ENCODE data around the gene RNF126. TPM values are rescaled to one million over a fixed set of nuclear protein-coding genes. Genes with fewer than 3 reads are reported as not detected.
"Not testable (repeated sequence)": the region's sequence is repeated elsewhere in the genome, so short reads cannot be mapped to it uniquely, and the experiment has no call there.

The RNF126 gene
- total and polyA plus RNA-seq, 2 experiments from 2014 or later: 42.7 to 89.6 TPM

DNA sequence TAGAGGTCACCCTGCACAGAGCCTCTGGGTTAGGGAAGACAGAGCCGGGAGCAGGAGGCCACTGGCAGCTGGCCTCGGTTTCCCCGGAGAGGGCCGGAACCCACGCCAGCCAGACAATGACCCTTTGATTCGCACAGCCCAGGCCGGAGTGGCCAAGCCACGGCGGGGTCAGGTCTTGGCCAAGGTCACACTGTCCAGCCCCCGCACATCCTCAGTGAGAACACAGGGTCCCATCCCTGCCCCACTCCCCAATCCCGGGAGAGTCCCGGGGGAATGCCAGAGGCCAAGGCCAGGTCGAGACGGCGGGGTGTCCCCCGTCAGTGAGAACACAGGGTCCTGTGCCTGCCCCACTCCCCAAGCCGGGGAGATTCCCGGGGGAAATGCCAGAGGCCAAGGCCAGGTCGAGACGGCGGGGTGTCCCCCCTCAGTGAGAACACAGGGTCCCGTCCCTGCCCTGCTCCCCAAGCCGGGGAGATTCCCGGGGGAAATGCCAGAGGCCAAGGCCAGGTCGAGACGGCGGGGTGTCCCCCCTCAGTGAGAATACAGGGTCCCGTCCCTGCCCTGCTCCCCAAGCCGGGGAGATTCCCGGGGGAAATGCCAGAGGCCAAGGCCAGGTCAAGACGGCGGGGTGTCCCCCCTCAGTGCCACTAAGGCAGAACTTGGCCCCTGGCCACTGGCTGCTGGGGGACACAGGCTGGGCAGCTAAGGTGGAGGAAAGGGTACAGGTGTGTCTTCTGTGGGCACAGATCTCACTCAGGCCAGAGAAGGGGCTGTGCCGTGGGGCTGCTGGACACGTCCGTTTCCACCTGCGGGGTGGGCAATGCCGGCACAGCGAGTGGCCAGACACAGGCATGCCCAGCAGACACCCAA is 11.5 kb upstream of the RNF126 start:
- WGBS (ENCODE audit: low lambda C conversion rate, missing lambda C conversion rate): 88% methylated on average over 27 of the region's 38 CpGs
- H3K9me2 ChIP-seq (replicated peaks; ENCODE audit: insufficient read depth): no peaks in the 10 kb centered on the region
- H3K27me3 ChIP-seq: no peaks in the 10 kb centered on the region
- no peak overlapping the region for H3K4me2 ChIP-seq
- H3K27ac ChIP-seq: peak overlapping the region; percentile 99
- no peaks in the 10 kb centered on the region for H3K9me3 ChIP-seq (ENCODE audit: low read depth)
- H3K4me3 ChIP-seq: no peak overlapping the region
- no peaks in the 10 kb centered on the region for H3K36me3 ChIP-seq (replicated peaks; ENCODE audit: insufficient read depth, low read depth)
- peaks cover 36% of the 10 kb centered on the region for H3K4me1 ChIP-seq (ENCODE audit: insufficient read depth)
- DNase-seq (ENCODE audit: low spot score): peak; percentile 8
- peaks cover 24% of the 10 kb centered on the region for H3K79me2 ChIP-seq
- TF ChIP-seq EZH2phosphoT487 (IDR thresholded peaks at IDR 0.05; ENCODE audit: low read depth, severe bottlenecking, unreplicated experiment): no peak
- TF ChIP-seq, protein P1, sequence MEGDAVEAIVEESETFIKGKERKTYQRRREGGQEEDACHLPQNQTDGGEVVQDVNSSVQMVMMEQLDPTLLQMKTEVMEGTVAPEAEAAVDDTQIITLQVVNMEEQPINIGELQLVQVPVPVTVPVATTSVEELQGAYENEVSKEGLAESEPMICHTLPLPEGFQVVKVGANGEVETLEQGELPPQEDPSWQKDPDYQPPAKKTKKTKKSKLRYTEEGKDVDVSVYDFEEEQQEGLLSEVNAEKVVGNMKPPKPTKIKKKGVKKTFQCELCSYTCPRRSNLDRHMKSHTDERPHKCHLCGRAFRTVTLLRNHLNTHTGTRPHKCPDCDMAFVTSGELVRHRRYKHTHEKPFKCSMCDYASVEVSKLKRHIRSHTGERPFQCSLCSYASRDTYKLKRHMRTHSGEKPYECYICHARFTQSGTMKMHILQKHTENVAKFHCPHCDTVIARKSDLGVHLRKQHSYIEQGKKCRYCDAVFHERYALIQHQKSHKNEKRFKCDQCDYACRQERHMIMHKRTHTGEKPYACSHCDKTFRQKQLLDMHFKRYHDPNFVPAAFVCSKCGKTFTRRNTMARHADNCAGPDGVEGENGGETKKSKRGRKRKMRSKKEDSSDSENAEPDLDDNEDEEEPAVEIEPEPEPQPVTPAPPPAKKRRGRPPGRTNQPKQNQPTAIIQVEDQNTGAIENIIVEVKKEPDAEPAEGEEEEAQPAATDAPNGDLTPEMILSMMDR (IDR thresholded peaks at IDR 0.05; ENCODE audit: poor library complexity): no peak
- no peak for TF ChIP-seq EZH2 (IDR thresholded peaks at IDR 0.05; ENCODE audit: borderline replicate concordance)
- no peak overlapping the region for H2AFZ ChIP-seq
- no peaks in the 10 kb centered on the region for H4K20me1 ChIP-seq (ENCODE audit: insufficient read depth, poor library complexity, severe bottlenecking)

DNA sequence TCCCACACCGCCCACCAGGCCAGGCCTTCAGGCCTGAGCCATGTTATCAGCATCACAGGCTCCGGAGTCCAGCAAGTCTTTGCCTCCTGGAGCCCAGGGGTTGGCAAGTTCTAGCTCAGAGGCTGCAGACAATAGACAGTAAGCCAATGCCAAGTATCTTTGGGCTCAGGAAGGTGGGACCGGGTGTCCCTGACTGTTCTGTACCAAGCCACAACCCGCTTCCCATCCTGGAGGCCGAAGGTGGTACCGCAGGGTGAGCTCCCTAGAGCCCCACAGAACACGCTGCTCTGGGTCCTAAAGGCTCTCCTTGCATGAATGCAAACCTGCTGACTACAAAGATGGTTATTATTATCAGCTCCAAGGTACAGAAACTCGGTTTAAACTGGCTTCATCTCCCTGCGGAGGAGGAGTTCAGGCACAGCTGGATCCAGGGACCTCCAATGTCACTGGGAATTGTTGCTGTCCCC is 7.6 kb upstream of the RNF126 start:
- no peaks in the 10 kb centered on the region for H3K79me2 ChIP-seq
- H3K4me1 ChIP-seq (ENCODE audit: insufficient read depth): peaks cover 10% of the 10 kb centered on the region
- H2AFZ ChIP-seq: no peak overlapping the region
- no peak overlapping the region for H3K4me3 ChIP-seq
- no peak for DNase-seq (ENCODE audit: low spot score)
- no peak overlapping the region for H3K27ac ChIP-seq
- no peaks in the 10 kb centered on the region for H3K36me3 ChIP-seq (replicated peaks; ENCODE audit: insufficient read depth, low read depth)
- H3K9me3 ChIP-seq (ENCODE audit: low read depth): no peaks in the 10 kb centered on the region
- H3K27me3 ChIP-seq: no peaks in the 10 kb centered on the region
- H4K20me1 ChIP-seq (ENCODE audit: insufficient read depth, poor library complexity, severe bottlenecking): no peaks in the 10 kb centered on the region
- H3K9me2 ChIP-seq (replicated peaks; ENCODE audit: insufficient read depth): no peaks in the 10 kb centered on the region
- TF ChIP-seq EZH2 (IDR thresholded peaks at IDR 0.05; ENCODE audit: borderline replicate concordance): no peak
- TF ChIP-seq, protein P1 (IDR thresholded peaks at IDR 0.05; ENCODE audit: poor library complexity): no peak
- no peak for TF ChIP-seq EZH2phosphoT487 (IDR thresholded peaks at IDR 0.05; ENCODE audit: low read depth, severe bottlenecking, unreplicated experiment)
- H3K4me2 ChIP-seq: no peak overlapping the region
- WGBS (ENCODE audit: low lambda C conversion rate, missing lambda C conversion rate): 81% methylated on average over 9 of the region's 9 CpGs

DNA sequence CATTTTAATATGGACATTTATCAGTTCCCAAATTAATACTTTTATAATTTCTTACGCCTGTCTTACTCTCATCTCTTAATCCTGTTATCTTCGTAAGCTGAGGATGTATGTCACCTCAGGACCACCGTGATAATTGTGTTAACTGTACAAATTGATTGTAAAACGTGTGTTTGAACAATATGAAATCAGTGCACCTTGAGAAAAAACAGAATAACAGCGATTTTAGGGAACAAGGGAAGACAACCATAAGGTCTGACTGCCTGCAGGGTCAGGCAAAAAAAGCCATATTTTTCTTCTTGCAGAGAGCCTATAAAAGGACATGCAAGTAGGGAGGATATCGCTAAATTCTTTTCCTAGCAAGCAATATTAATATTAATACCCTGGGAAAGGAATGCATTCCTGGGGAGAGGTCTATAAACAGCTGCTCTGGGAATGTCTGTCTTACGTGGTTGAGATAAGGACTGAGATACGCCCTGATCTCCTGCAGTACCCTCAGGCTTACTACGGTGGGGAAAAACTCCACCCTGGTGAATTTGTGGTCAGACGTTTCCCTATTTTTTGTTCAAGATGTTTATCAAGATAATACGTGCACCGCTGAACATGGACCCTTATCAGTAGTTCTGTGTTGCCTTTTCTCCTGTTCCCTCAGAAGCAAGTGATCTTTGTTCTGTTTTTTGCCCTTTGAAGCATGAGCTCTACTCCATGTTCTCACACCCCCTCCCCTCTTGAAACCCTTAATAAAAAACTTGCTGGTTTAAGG is 5.8 kb upstream of the RNF126 start:
- H3K9me3 ChIP-seq (ENCODE audit: low read depth); H3K4me3 ChIP-seq; DNase-seq (ENCODE audit: low spot score); H4K20me1 ChIP-seq (ENCODE audit: insufficient read depth, poor library complexity, severe bottlenecking); H3K36me3 ChIP-seq (replicated peaks; ENCODE audit: insufficient read depth, low read depth); H2AFZ ChIP-seq; H3K79me2 ChIP-seq; H3K4me1 ChIP-seq (ENCODE audit: insufficient read depth); H3K27me3 ChIP-seq; H3K9me2 ChIP-seq (replicated peaks; ENCODE audit: insufficient read depth): not testable (repeated sequence)
- H3K4me2 ChIP-seq: peak overlapping the region; percentile 27
- 44% methylated on average over 12 of the region's 12 CpGs for WGBS (ENCODE audit: low lambda C conversion rate, missing lambda C conversion rate)
- H3K27ac ChIP-seq: peak overlapping the region; percentile 69

DNA sequence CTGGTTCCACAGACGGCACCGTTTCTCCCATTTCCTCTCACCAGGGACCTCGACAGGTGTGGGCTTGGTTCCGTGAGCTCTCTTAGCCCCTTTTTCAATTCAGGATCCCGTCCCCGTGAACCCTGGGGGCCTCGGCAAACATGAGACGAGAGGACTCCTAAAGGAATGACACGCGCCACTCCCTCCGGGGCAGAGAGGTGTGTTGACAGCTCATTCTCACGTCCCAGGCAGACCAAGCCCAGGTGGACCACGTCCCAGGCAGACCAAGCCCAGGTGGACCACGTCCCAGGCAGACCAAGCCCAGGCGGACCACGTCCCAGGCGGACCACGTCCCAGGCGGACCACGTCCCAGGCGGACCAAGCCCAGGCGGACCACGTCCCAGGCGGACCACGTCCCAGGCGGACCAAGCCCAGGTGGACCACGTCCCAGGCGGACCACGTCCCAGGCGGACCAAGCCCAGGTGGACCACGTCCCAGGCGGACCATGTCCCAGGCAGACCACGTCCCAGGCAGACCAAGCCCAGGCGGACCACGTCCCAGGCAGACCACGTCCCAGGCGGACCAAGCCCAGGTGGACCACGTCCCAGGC is 4.1 kb upstream of the RNF126 start:
- 90% methylated on average over 20 of the region's 38 CpGs for WGBS (ENCODE audit: low lambda C conversion rate, missing lambda C conversion rate)
- not testable (repeated sequence) for H3K9me3 ChIP-seq (ENCODE audit: low read depth); H3K79me2 ChIP-seq; DNase-seq (ENCODE audit: low spot score); H3K27me3 ChIP-seq; H4K20me1 ChIP-seq (ENCODE audit: insufficient read depth, poor library complexity, severe bottlenecking); H3K4me3 ChIP-seq; H3K4me2 ChIP-seq; H3K36me3 ChIP-seq (replicated peaks; ENCODE audit: insufficient read depth, low read depth); H2AFZ ChIP-seq; H3K27ac ChIP-seq; H3K9me2 ChIP-seq (replicated peaks; ENCODE audit: insufficient read depth)
- H3K4me1 ChIP-seq (ENCODE audit: insufficient read depth): peaks cover 11% of the 10 kb centered on the region

Measured in hepatocyte (in vitro differentiated cells).